GM19438 (cell line): ENCODE results near the gene TBCEL.

ENCODE experiments used
- ATAC-seq: cut with Tn5 transposase; IDR thresholded peaks from one replicate; pipeline ENCODE4 v1.9.1; 2021; ENCODE audit warnings: low read depth; ENCODE audit not compliant: unreplicated experiment

Gene TBCEL

GRCh38 chr11:121059605-121060004 lies 35.7 kb downstream of the TBCEL start:
- peak; percentile 97 for ATAC-seq

- no peak for ATAC-seq
These were observed 39.8 kb downstream of the TBCEL start for GRCh38 chr11:121063728-121064127.

GRCh38 chr11:121066623-121067022 lies 42.7 kb downstream of the TBCEL start:
- ATAC-seq = no peak

- ATAC-seq = no peak
These were observed 43.1 kb downstream of the TBCEL start for GRCh38 chr11:121067026-121067425.

GRCh38 chr11:121067453-121067852 lies 43.6 kb downstream of the TBCEL start:
- ATAC-seq = no peak

GRCh38 chr11:121067962-121068647 lies 44.2 kb downstream of the TBCEL start:
- no peak for ATAC-seq

GRCh38 chr11:121068787-121069186 lies 44.9 kb downstream of the TBCEL start:
- ATAC-seq = no peak

- ATAC-seq = no peak
These were observed 47.3 kb downstream of the TBCEL start for GRCh38 chr11:121070951-121071845.

- ATAC-seq = no peak
These were observed 48.0 kb downstream of the TBCEL start for GRCh38 chr11:121071846-121072450.

- no peak for ATAC-seq
These were observed 57.4 kb downstream of the TBCEL start for GRCh38 chr11:121081321-121081720.

GRCh38 chr11:121082219-121082618 lies 58.3 kb downstream of the TBCEL start:
- ATAC-seq = no peak

- ATAC-seq = no peak
These were observed 58.8 kb downstream of the TBCEL start for GRCh38 chr11:121082670-121083069.

- ATAC-seq = no peak
These were observed 63.0 kb downstream of the TBCEL start for GRCh38 chr11:121086866-121087265.

GRCh38 chr11:121089566-121089965 lies 65.7 kb downstream of the TBCEL start:
- ATAC-seq = no peak

- no peak for ATAC-seq
These were observed 66.3 kb downstream of the TBCEL start for GRCh38 chr11:121090145-121090721.

GRCh38 chr11:121091492-121092152 lies 67.7 kb downstream of the TBCEL start:
- no peak for ATAC-seq

- ATAC-seq = no peak
These were observed 71.7 kb downstream of the TBCEL start for GRCh38 chr11:121095561-121095960.

GRCh38 chr11:121099364-121099763 lies 75.5 kb downstream of the TBCEL start:
- no peak for ATAC-seq

- no peak for ATAC-seq
These were observed 76.0 kb downstream of the TBCEL start for GRCh38 chr11:121099885-121100284.

- no peak for ATAC-seq
These were observed 77.0 kb downstream of the TBCEL start, which contains the start of gene TECTA for GRCh38 chr11:121100943-121101342. Gene TECTA, plus strand, starts transcription at chr11:121101243. Its CDS starts 1,423 bp downstream, at chr11:121102666.
